Lower leg skin (tissue), 4 donors: ENCODE measurements around the gene TXNRD2. TPM values are rescaled to one million over a fixed set of nuclear protein-coding genes. Genes with fewer than 3 reads are reported as not detected.

Experiments used
- DNase-seq, 2 donors: peaks; one replicate each; pipeline ENCODE4 v3.0.0-alpha.2; 2019; ENCODE audit warnings: low spot score in 2 of 2
- H3K4me3 ChIP-seq: fragments of 200-600 bp; sonication (generic); 2 replicates; pipeline ENCODE4 v1.5.1; 2017; ENCODE audit warnings: mild to moderate bottlenecking, low read depth; ENCODE audit not compliant: poor library complexity, severe bottlenecking
- POLR2A ChIP-seq, 2 donors: fragments of 450-650 bp; IDR thresholded peaks; one replicate each; pipeline ENCODE4 v1.6.1; 2016 to 2017; ENCODE audit warnings: antibody characterized with exemption in 2 of 2, mild to moderate bottlenecking in 1 of 2, moderate library complexity in 1 of 2
- WGBS, 2 donors: methylation state at CpG; one replicate each; pipeline ENCODE4 v1.1.5; 2018; 5-methylcytosine and 5-hydroxymethylcytosine counted together
- intact Hi-C: fragments of 100-400 bp; cut with DNase I; formaldehyde crosslinking; loops from one replicate; pipeline ENCODE4 v1.15.0; 2023; ENCODE audit warnings: low total_unique reads
- total RNA-seq, 4 donors: library from RNA; depleted of rRNA; stranded (reverse); fragments of >200 nt; gene quantifications; one replicate each; pipeline ENCODE4 v1.1.0, GENCODE V29; 2016
- TF ChIP-seq, protein P1 (sequence below), 3 donors: fragments of 450-650 bp; IDR thresholded peaks; one replicate each; pipeline ENCODE4 v1.5.1; 2016; ENCODE audit warnings: antibody characterized with exemption in 3 of 3, mild to moderate bottlenecking in 3 of 3, moderate library complexity in 2 of 3

TXNRD2 gene
- total RNA-seq, 4 donors from 2014 or later = 10.9 to 16.8 (median 15.2) TPM

DNA sequence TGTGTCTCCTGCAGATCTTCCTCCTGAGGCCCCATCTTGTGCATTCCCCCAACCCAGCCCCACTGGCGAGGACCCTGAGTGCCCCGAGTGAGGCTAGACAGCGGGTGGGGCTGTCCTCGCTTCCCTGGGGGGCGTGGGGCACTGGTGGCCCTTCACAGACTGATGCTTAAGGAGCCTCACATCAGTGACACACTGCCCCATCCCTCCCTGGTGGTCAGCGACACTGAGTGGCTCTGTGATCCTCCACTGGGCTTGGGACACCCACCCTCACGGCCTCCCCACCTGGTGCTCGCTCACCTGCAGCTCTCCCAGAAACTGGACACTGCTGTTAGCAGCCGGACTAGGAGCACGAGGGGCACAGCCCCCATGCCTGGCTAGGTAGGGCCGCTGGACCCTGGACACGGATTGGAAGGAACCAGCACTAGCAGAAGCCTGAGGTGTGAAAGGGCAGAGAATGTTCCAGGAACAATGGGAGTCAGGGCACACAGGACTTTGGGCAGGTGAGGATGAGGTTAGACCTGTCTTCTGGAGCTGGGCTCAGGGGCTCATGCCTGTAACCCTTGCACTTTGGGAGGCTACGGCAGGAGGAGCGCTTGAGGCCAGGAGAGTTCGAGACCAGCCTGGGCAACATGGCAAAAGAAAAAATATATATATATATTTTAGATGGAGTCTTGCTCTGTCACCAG lies 23.2 kb upstream of the TXNRD2 start:
- DNase-seq = no peak
- WGBS, 2 donors = 93 to 97% methylated on average over 10 to 14 of the region's 15 CpGs
- H3K4me3 ChIP-seq = no peak overlapping the region
- intact Hi-C loops = no loop called here
- TF ChIP-seq, protein P1, sequence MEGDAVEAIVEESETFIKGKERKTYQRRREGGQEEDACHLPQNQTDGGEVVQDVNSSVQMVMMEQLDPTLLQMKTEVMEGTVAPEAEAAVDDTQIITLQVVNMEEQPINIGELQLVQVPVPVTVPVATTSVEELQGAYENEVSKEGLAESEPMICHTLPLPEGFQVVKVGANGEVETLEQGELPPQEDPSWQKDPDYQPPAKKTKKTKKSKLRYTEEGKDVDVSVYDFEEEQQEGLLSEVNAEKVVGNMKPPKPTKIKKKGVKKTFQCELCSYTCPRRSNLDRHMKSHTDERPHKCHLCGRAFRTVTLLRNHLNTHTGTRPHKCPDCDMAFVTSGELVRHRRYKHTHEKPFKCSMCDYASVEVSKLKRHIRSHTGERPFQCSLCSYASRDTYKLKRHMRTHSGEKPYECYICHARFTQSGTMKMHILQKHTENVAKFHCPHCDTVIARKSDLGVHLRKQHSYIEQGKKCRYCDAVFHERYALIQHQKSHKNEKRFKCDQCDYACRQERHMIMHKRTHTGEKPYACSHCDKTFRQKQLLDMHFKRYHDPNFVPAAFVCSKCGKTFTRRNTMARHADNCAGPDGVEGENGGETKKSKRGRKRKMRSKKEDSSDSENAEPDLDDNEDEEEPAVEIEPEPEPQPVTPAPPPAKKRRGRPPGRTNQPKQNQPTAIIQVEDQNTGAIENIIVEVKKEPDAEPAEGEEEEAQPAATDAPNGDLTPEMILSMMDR (IDR thresholded peaks at IDR 0.05) = no peak
- TF ChIP-seq POLR2A (IDR thresholded peaks at IDR 0.05) = no peak

DNA sequence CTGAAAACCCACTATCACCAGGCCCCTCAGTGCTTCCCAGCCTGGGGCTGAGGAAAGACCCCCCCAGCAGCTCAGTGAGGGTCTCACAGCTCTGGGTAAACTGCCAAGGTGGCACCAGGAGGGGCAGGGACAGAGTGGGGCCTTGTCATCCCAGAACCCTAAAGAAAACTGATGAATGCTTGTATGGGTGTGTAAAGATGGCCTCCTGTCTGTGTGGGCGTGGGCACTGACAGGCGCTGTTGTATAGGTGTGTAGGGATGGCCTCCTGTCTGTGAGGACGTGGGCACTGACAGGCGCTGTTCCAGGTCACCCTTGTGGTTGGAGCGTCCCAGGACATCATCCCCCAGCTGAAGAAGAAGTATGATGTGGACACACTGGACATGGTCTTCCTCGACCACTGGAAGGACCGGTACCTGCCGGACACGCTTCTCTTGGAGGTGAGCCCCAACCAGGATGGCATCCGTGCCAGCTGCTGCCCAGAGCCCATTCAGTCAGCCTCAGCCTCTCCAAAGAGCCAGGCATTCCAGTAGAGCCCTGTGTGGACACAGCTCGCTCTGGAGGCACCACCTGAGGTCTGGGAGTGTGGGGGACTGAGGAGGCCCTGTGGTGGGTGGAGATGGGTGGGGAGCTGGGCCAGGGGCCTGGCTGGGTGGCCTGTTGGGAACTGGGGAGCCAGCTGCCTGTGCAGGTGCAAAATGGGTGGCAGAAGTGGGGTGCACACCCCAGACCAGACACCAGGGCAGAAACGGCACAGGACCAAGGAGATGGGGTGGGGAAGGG lies 22.4 kb upstream of the TXNRD2 start:
- WGBS, 2 donors = 73 to 89% methylated on average over 12 of the region's 12 CpGs
- TF ChIP-seq, protein P1 (IDR thresholded peaks at IDR 0.05) = no peak
- no peak for TF ChIP-seq POLR2A (IDR thresholded peaks at IDR 0.05)
- H3K4me3 ChIP-seq = no peak overlapping the region
- no peak for DNase-seq
- intact Hi-C loops = no loop called here

DNA sequence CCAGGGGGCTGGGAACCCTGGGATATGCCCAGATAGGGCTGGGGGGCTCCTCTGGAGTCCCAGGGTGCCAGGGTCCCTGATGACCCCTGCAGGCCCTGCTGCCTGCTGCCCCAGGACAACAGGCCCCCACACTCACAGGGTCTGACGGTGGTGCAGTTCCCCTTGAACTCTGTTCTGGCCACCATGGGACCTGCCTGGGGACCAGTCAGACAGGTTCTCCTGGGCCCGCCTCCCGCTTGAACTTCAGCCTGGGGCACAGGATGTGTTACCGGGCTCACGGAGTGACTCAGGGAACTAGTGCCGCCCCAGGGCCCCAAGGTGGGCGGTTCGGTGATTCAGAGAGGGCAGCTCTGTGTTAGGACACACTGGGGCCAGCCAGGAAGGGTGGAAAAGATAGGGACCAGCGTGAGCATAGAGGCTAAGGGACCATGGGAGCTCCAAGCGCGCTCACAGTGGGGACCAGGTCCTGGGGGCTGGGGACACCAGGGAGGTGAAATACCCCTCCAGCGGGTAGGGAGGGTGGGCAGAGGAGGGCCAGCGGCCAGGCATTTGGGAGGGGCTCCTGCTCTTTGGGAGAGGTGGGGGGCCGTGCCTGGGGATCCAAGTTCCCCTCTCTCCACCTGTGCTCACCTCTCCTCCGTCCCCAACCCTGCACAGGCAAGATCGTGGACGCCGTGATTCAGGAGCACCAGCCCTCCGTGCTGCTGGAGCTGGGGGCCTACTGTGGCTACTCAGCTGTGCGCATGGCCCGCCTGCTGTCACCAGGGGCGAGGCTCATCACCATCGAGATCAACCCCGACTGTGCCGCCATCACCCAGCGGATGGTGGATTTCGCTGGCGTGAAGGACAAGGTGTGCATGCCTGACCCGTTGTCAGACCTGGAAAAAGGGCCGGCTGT lies 21.5 kb upstream of the TXNRD2 start:
- 51 to 57% methylated on average over 26 to 27 of the region's 30 CpGs for WGBS, 2 donors
- no peak overlapping the region for H3K4me3 ChIP-seq
- peak; percentile 86 to 94 for DNase-seq
- no peak for TF ChIP-seq POLR2A (IDR thresholded peaks at IDR 0.05)
- TF ChIP-seq, protein P1 (IDR thresholded peaks at IDR 0.05) = no peak
- intact Hi-C loops = no loop called here

DNA sequence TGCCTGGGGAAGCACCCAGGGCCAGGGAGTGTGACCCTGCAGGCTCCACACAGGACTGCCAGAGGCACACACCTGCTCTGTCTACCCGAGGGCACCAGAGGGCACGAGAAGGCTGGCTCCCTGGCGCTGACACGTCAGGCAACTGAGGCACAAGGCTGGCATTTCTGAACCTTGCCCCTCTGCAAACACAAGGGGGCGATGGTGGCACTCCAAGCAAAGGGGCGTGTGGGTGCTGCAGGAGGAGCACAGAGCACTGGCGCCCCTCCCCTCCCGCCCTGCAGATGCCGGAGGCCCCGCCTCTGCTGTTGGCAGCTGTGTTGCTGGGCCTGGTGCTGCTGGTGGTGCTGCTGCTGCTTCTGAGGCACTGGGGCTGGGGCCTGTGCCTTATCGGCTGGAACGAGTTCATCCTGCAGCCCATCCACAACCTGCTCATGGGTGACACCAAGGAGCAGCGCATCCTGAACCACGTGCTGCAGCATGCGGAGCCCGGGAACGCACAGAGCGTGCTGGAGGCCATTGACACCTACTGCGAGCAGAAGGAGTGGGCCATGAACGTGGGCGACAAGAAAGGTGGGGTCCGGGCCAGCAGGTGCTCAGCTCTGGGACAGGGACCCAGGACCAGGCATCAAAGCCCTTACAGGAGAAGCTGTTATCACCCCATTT lies 20.8 kb upstream of the TXNRD2 start:
- DNase-seq = peak; percentile 70 to 93
- WGBS, 2 donors = 41% methylated on average over 19 to 21 of the region's 22 CpGs
- H3K4me3 ChIP-seq = no peak overlapping the region
- intact Hi-C loops = no loop called here
- TF ChIP-seq, protein P1 (IDR thresholded peaks at IDR 0.05) = no peak
- TF ChIP-seq POLR2A (IDR thresholded peaks at IDR 0.05) = no peak

DNA sequence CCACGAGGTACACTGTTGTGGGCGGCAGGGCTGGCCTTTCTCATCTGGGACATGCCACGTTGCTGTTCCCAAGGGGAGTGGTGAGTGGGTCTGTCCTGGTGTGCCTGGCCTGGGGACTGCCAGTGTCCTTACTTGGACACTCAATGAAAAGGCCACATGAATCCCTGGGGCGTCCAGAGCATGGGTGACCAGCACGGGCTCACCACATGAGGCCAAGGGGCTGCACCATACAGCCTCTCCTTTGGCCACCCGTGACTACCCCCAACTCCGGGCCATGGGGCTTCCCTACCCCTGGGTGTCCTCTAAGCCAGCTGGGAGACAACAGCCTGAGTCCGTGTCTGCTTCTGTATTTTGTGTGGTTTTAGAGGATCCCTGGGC lies 20.2 kb upstream of the TXNRD2 start:
- intact Hi-C loops = no loop called here
- H3K4me3 ChIP-seq = no peak overlapping the region
- WGBS, 2 donors = 73 to 84% methylated on average over 8 of the region's 8 CpGs
- TF ChIP-seq POLR2A (IDR thresholded peaks at IDR 0.05) = no peak
- TF ChIP-seq, protein P1 (IDR thresholded peaks at IDR 0.05) = no peak
- no peak for DNase-seq
